ENCODE measurements around the gene TCOF1.

TCOF1 gene

GRCh38 chr5:150313501-150313900 is 44.0 kb upstream of the TCOF1 start:
- no peak overlapping the region for H3K4me3 ChIP-seq (ENCODE audit: low read depth, low read length)
- TF ChIP-seq, protein P1, sequence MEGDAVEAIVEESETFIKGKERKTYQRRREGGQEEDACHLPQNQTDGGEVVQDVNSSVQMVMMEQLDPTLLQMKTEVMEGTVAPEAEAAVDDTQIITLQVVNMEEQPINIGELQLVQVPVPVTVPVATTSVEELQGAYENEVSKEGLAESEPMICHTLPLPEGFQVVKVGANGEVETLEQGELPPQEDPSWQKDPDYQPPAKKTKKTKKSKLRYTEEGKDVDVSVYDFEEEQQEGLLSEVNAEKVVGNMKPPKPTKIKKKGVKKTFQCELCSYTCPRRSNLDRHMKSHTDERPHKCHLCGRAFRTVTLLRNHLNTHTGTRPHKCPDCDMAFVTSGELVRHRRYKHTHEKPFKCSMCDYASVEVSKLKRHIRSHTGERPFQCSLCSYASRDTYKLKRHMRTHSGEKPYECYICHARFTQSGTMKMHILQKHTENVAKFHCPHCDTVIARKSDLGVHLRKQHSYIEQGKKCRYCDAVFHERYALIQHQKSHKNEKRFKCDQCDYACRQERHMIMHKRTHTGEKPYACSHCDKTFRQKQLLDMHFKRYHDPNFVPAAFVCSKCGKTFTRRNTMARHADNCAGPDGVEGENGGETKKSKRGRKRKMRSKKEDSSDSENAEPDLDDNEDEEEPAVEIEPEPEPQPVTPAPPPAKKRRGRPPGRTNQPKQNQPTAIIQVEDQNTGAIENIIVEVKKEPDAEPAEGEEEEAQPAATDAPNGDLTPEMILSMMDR (IDR thresholded peaks at IDR 0.05; ENCODE audit: control insufficient read depth, extremely low read depth, insufficient read depth): no peak
- no peak for DNase-seq (ENCODE audit: low read depth)

GRCh38 chr5:150313921-150314716 is 43.4 kb upstream of the TCOF1 start:
- no peak for DNase-seq (ENCODE audit: low read depth)
- H3K4me3 ChIP-seq (ENCODE audit: low read depth, low read length): no peak overlapping the region
- TF ChIP-seq, protein P1 (IDR thresholded peaks at IDR 0.05; ENCODE audit: control insufficient read depth, extremely low read depth, insufficient read depth): no peak

DNA sequence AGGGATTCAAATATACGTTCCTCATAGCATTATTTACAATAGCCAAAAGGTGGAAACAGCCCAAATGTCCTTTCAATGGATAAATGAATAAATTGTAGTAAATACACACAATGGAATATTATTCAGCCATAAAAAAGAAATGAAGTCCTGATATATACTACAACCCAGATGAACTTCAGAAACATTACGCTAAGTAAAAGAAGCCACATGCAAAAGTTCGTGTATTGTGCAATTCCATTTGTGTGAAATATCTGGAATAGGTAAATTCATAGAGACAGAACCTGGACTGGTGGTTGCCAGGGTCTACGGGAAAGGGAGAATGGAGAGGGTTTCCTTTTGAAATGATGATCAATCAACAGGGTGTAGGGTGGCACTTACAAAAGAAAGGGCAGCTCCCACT is 42.3 kb upstream of the TCOF1 start:
- no peak overlapping the region for H3K4me3 ChIP-seq (ENCODE audit: low read depth, low read length)
- no peak for DNase-seq (ENCODE audit: low read depth)
- TF ChIP-seq, protein P1 (IDR thresholded peaks at IDR 0.05; ENCODE audit: control insufficient read depth, extremely low read depth, insufficient read depth): no peak

GRCh38 chr5:150316320-150316719 is 41.2 kb upstream of the TCOF1 start:
- TF ChIP-seq, protein P1 (IDR thresholded peaks at IDR 0.05; ENCODE audit: control insufficient read depth, extremely low read depth, insufficient read depth): no peak
- no peak for DNase-seq (ENCODE audit: low read depth)
- no peak overlapping the region for H3K4me3 ChIP-seq (ENCODE audit: low read depth, low read length)

GRCh38 chr5:150317048-150318003 is 40.2 kb upstream of the TCOF1 start:
- H3K4me3 ChIP-seq (ENCODE audit: low read depth, low read length): no peak overlapping the region
- TF ChIP-seq, protein P1 (IDR thresholded peaks at IDR 0.05; ENCODE audit: control insufficient read depth, extremely low read depth, insufficient read depth): no peak
- DNase-seq (ENCODE audit: low read depth): no peak

DNA sequence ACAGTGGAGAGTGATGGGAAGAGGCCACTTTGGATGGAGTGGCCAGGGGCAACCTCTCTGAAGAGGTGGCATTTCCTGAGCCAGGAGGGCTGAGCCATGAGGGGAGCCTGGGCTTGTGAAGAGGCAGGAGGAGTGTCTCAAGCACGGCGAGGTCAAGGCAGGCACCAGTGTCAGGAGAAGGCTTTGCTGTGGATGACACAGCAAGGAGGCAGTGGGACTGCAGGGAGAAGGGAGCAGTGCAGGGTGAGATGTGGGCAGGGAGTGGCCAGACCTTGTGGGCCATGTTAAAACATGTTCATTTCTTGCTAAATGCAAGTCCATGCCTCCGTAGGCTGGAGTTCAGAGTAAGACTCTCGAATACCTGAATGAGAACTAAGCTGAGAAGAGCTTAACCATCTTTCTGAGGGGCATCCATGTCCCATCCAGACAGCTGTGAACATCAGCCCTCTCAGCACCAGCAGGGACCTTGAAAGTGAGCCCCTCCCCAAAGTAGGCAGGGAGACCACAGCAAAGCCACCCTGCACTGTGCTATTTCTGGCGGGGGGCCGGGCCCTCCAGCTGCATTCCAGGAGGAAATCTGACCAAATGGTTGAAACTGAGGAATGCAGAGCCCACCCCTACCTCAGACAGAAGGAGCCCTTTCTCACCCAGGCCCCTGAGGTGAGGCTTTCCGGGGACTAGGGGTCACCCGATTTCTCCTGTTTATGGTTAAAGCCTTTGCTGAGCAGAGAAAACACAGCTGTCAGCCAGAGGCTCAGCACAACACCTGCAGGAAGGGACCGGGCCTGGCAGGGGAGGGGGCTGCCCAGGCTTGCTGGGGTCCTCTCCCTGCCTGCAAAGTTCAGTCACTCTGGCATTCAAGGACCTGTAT is 38.6 kb upstream of the TCOF1 start:
- no peak for DNase-seq (ENCODE audit: low read depth)
- TF ChIP-seq, protein P1 (IDR thresholded peaks at IDR 0.05; ENCODE audit: control insufficient read depth, extremely low read depth, insufficient read depth): no peak
- no peak overlapping the region for H3K4me3 ChIP-seq (ENCODE audit: low read depth, low read length)

All from LNCaP clone FGC (cell line).